Stromal cell of bone marrow (primary cell): ENCODE data around the gene NRARP.

Source experiments
- DNase-seq: peaks from one replicate; pipeline ENCODE4 v3.0.0-alpha.2; 2012; ENCODE audit warnings: low read depth

The NRARP gene

DNA sequence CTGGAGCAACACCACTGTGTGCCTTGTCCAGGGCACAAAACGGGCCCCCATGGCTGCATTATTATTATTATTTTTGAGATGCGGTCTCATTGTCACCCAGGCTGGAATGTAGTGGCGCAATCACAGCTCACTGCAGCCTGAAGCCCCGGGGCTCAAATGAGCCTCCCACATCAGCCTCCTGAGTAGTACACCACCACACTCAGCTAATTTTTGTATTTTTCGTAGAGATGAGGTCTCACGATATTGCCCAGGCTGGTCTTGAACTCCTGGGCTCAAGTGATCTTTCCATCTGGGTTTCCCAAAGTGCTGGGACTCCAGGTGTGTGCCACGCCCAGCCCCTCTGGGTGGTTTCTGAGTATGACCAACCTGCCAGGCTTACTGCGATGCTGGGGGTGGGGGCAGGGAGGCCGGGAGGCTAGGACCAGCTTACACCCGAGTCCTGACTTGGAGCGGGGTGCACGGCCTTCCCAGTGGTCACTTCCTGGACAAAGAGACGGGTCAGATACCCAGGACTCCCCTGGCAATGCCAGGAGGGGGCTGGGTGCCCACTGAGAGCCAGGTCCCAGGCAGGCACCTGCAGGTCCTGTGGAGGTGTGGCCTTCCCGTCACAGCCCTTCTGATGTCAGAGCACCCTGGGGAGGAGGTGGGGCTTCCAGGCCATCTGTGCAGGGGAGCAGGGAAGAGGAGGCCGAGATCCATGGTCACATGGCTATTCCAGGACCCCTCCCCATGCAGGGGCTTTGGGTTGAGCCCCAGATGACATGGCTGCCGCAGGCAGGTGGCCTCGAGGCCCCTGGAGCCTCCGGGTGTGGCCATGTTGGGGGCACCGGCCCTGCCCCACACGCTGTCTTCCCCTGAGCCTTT, 8.3 kb upstream of the NRARP start:
- no peak for DNase-seq

DNA sequence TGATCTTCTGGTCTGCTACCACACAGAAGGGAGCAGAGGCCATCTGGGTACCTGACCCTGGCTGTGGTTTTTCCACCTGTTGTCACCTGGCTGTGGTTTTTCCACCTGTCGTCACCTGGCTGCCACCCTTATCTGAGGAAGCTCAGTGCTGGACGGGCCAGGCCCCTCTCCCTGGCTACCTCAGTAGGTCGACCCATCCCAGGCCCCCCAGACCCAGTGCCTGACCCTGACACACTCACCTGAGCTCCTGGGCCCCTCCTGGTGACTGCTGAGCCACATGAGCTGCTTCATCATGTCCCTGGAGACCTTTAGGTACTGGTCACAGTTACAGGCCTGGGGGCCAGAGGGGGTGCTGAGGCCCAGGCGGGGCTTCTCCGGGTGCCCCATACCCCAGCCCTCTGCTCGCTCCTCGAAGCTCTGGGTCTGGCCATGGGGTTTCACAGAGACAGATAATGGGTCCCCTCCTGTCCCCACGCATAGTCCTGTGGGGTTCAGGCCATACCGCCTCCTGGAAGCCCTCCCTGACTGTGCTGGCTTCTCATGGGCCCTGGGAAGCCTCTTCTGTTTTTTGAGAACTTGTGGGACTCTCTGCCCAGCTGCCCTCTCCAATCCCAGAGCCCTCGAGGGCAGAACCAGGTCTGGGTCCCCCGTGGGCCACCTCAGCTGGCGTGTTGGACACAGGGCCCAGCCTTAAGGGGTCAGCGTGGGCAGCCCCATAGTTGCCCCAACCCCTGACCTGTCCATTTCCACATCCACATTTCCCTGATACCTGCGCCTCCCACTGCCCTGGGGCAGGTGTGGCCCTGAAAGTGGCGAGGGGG, 7.5 kb upstream of the NRARP start:
- no peak for DNase-seq

DNA sequence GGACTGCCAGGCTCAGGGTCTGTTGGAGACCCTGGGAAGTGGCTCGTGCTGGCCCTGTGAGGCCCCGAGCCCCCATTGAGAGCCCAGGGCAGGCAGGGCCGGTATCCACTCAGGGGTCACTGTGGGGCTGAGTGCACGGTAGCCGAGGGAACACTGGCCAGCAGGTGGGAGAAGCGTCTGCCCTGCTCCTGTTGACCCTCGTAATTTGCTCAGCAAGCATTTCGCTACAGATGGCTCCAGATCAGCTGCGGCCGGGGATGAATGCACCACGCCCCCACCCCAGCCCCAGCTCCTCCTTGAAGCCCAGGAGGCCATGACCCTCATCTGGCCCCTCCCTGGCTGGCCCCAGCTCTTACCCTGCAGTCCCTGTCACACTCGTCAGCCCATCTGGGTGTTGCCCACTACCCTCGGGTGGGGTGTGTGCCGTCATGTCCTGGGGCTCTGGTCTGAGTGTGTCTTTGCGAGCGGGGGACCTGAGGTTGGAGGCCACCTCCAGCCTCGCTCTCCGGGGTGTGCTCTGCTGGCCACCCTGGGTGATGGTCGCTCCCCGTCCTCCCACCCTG, 6.1 kb upstream of the NRARP start:
- DNase-seq = no peak

DNA sequence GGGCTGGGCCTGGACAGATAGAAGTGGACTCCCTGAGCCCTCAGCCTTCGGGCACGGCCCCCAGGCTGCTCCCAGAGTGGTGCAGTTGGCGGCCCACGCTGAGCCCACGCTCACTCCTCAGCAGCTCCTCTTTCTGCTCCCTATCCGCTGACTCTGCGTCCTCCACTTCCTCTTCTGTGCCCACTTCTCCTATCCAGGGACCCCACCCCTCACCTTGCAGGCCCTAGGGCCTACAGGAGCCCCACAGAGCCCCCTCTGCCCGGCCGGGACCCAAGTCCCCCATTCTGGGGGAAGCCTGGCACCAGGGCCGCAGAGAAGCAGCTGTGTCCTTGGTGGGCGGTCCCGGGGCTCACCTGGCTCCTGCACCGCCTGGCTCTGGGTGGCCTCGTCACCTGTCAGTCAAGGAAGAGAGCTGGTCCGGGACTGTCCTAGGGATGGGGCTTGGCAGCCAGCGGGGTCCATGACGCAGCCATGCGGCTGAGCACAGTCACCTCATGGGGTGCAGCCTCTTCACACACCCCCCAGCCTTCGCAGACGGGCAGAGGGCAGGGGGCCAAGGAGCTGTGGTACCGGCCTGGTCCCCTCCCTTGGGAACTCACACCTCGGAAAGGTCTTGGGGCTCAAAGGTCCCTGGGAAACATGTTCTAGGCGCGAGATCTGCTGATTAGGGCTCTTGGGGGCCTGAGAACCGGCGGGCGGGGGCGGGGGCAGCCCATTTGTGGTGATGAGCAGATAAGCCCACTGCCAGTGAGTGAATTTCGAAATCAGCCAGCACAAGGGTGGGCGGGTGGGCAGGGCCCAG, 5.4 kb upstream of the NRARP start:
- DNase-seq = no peak

DNA sequence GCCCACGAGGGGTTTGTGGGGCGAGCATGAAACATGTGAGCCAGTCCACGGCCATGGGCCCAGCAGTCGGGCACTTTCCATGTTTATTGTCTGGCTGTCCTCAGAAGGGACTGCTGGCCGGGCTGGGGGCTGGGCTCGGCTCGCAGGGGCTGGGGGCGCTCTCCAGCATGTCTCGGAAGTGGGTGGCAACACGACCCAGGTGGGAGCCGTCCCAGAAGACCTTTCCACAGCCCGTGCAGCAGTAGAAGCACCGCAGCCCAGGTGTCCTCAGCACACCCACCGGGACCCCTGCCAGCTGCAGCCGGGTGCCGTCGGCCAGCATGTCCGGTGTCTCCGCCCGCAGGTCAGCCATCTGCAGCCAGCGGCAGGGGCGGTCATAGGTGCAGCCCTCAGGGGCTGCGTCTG, 4.8 kb upstream of the NRARP start:
- no peak for DNase-seq

DNA sequence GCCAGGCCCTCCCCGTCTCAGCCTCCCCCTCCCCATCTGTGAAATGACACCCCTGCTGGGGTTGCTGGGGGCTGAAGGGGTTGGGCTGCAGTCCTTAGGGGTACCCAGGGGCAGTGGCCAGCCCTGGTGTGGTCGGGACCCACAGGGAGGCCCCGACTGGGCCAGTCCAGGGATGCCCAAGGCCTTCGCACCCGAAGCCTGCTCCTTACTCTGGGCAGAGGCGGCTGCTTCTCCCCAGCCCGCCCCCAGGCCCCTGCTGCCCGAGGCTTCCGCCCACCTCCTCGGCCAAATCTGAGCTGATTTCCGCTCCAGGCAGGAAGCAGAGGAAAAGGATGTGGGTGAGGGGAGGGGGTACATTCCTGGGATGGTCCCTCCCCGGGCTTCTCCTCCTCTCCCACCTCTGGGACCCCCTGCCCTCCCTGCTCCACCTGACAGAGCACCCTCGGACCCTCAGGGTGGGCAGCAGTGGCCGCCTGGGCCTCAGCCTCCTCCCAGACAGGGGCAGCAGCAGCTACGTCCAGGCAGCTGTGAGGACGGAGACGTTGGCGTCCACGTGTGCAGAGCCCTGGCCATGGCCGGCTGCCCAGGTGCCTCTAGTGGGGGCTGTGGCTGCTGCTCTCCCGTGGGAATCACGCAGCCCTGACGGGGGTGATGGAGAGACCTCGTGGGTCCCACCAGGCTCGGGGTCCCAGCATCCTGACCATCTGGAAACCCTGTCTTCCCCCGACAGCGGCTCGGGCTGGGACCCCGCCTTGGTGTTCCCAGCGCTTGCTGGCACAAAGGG, 4.2 kb upstream of the NRARP start:
- DNase-seq = no peak

DNA sequence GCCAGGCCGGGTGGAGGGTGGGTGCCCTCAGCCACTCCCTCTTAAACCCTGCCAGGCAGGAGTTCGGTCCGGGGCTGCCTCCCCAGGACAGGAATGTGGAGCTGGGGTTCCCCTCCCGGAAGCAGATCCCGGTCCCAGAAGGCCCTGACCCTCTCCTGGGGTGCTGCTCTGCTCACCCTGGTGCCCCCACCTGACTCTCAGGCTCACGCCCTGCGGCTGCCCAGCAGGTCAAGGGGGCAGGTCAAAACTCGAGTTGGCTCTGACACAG, 3.7 kb upstream of the NRARP start:
- DNase-seq = no peak

DNA sequence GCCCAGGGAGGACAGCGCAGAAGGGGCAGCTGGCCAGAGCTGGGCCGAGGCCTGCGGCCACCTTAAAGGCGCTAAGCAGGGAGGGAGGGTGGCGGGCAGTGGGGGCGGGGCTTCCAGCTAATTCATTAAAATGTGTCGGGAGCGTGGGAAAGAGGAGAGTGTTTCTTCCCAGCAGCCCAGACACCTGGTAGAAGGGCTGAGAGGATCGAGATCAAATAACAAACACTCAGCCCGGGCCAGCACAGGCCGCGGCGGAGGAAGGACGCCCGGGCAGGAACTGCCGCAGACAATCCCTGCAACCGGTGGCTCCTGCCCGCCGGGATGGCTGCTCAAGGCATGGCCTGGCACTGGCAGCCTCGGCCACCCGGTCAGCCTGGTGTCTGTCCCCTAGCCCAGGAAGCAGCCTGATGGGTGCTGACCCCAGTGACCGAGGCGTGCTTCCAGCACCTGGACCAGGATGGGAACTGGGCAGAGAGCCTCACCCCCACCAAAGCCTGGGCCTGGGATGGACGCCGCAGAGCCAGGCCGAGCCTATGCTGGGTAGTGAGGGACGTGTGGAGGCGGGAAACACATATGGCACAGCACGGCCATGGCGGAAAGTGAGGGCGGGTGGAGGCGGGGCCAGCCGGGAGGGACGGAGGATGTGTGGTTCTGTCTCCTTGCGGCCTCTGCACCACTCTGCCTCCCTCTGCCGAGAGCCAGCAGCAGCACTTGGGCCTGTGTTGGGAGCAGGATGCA, 3.2 kb upstream of the NRARP start:
- DNase-seq = no peak

DNA sequence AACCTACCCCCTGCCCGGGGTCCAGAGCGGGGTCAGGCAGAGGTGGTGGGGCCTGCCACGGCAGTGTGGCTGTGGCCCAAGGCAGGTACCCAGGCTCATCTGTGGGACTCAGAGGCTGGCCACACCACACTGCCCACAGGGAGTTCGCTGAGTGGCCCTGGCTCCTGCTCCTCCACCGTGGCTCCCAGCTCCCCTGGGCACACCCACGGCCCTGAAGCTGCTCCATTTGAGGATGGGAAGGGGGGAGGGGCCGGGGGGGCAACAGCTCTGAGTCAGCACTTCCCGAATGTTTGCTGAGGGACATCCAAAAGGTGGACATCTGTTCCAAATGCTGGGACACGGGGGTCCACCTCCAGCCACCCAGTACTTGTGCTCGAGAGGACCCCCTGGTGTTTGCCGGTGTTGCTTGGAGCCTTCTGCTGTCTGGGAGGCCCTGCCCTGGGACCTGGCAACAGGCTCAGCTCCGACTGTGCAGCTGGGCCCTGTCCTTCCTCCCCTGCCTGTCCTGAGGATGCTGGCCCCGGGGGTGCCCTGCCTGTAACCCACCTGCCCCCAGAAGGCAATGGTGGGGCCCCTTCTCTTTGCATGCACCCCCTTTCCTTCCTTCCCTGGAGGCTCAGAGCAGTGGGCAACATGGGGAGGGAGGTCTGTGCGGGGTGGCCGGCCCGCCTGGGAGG, 2.5 kb upstream of the NRARP start:
- no peak for DNase-seq

DNA sequence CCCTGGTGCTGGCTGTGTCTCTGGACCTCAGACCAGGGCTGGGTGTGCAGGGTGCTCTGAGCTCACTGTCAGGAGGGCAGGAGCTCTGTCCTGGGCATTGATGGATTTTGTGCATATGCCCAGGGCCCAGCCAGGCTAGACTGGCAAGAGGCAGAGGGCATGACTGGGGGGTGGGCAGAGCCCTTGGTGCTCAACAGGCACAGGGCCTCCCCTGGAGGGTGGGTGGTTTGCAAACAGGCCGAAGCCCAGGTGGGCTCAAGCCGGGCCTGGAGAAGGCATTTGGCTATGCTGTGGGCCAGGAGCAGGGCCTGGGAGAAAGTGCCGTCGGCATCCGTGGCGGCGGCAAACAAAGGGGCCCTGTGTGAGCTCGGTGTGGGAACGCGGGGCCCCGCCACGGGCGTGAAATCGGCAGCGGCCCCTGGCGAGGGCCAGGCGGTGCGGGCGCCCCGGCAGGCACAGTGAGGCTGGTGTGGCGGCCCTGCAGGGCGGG, 1.9 kb upstream of the NRARP start:
- no peak for DNase-seq

DNA sequence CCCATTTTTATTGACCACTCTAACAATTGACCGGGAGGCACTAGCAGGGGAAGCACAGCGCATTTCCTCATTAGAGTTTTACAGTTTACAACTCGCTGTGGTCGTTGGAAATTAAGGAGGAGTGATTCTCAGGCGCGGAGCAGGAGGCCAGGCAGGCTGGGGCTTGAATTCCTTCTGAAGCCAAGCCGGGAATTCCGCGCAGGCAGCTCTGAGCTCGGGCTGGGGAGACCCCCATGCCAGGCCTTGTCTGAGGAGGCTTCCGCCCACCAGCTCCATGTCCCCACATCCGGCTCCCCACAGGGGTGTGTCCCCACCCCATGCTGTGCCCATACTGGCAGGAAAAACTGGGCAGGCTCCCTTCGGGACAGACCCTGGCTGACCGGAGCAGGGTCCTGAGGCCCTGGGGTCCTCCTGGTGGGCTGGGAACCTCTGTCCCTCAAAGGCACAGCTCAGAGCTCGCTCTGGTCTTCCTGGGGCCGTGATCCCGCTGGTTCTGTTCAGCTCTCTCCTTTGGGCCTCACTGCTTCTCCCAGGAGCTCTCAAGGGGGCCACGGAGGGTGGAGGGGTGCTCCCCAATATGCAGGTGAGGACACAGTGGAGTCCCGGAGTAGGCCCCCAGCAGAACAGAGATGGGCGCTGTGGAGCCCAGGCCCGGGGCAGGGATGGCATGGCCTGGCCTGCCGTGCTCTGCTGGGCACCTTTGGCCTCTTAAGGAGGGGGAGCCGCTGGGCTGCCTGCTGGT, 1.3 kb upstream of the NRARP start:
- DNase-seq = no peak

DNA sequence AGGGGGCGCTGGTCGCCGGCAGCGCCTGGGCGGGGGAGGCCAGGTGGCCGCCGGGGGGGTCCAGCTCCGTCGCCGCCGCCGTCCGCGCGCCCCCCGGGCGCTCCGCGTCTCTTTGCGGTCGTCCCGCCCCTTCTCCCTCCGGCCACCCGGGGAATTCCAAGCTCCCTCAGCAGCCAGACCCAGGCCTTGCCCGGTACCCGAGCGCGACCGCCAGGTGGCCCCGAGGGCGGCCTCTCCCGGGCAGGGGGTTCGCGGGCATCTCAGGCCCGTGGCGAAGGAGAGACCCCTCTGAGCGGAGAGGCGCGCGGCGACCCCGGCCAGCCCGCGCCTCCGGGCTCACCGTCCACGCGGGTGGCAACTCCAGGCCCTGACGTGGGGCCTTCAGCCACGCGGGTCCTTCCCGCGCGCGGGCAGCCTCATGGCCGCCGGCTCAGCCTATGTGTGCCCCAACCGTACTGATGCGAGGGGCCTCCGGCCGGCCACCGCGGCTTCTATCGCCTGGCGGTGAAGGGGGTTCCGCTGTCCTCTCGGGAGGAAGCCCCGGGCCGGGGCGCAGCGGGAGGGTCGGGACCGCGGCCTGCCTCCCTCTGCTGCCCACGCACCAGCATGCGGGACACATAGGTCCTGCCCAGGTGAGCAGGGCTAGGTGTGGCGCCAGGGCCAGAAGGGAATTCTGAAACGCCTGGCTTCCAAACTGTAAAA, 529 bp upstream of the NRARP start:
- no peak for DNase-seq

DNA sequence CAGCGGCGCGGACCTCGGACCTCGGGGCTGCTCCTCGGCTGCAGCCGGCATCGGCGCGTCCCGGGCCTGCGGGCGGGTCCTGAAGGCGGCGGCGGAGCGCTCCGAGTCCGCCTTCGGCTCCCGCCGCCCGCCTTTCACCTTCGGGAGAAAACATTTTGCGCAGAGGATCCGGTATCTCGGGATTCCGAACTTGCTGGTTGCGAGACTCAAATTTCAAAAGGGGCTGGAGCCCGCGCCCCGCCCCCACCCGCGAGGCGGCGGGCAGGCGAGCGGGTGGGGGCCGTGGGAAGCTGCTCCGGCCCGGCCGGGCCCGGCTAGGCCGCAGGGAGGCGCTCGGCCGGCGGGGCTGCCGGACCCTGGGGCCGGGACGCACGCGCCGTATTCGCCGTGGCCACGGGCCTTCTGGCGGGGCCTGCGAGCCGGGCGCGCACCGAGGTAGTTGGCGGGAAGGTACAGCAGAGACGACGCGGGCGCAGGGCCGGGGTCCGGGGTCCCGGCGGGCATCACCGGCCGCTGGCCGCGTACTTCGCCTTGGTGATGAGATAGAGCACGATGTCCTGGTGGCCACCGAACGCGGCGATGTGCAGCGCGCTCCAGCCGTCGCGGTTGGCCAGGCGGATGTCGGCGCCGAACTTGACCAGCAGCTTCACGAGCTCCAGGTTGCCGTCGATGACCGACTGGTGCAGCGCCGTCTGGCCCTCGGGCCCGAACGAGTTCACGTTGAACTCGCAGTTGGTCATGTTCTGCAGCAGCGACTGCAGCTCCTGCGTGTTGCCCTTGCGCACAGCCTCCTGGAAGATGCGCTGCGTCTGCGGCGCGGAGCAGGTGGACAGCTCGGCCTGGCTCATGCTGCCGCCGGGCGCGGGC, 757 bp downstream of the NRARP start:
- no peak for DNase-seq

DNA sequence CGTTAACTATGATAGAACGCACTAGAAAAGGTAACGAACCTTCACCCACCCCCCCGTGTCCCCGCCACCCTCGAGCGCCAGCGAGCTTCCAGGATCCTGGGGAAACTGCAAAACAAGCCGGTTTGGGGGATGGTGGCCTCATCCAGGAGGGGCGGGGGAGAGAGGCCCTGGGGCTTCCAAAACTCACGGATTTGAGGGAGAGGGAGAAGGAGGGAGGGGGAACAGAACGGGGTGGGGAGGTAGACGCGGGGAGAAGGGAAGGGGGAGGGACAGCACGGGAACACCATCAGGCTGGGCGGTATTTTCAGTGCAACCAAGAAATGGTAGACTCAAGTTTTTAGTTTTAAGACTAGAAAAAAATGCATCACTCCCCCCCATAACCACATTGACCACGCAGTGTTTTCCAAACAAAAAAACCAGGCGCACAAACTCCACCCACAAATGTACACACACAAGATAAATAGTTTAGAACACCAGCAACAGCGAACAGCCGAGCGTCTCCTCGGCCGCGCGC, 1.4 kb downstream of the NRARP start:
- DNase-seq = no peak

DNA sequence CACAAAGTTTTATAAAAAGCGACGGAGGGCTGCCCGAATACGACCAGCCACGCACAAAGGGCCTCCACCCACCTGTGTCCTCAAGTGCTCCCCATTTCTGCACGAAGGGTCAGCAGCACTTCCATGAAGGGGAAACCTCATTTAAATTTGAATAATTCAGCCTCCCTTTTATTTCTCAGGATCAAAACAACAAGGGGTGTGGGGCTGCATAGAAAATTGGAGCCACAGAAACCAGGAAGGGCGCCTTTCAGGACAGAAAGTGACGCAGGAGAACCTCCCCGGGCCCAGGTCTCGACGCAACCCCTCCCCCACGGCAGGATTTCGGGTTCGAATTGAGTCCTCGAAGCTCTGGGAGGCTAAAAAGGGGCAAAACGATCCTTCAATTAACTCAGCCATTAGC, 2.1 kb downstream of the NRARP start:
- no peak for DNase-seq

DNA sequence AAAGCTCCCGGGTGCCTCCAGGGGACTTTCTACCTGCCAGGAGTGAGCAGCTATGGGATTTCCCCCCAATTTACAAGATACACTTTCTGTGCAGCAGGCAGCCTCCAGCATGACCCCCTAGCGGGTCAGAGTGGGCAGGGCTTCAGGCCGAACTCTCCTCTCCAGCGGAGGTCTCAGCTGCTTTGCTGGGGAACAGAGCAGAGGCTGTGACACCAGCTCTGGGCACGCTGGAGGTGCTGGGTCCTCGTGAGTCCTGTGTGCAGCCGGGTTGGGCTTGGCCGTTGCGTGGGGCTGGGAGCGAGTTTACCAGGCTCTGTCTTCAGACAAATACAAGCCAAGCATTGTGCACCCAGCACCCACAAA, 2.9 kb downstream of the NRARP start:
- DNase-seq = no peak

DNA sequence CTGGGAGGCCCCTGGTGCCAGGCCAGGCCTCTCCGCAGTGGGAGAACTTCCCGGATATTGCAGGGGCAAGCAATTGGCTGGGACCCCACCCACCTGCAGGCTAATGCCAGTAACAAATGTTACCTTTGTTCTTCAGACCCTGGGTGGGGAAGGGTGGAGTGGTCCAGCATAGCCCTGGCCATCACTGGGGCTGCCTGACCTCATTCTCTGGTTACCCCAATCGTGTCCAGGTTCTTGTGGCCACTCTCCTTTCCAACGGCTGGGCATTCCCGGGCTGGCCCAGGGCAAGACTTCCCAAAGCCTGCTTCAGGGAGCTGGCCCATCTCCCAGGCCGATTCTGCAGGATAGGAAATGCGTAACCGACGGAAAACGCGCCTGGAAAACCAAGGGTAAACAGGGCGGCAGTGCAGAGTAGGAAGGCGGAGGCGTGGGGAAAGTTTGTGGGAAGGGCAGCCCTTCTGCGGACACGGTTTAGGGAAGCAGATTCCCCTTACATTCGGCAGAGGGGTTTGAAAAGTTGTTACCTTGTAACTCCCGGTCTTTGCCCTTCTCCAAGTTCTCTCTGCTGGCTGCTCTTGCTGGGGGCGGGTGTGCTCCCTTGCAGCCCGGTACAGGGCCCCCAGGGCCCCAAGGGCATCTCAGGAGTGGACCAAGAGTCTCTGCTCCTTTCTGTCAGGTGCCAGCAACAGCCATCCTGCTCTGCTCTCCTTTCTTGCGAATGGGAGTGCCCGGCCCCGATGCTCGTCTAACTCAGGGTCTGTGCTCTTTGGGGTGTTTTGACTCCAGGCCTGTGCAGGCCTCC, 3.5 kb downstream of the NRARP start:
- DNase-seq = no peak
